H9 (cell line): Measurements from ENCODE around the gene SLC22A5. TPM values are rescaled to one million over a fixed set of nuclear protein-coding genes. Genes with fewer than 3 reads are reported as not detected.

Experiments
- DNase-seq: peaks from one replicate; pipeline ENCODE4 v3.0.0-alpha.2; 2017
- H2AFZ ChIP-seq: one replicate; pipeline ENCODE4 v1.6.1; 2013; ENCODE audit warnings: mild to moderate bottlenecking, low read length, control low read depth, moderate library complexity
- H2AK5ac ChIP-seq: 2 replicates; pipeline ENCODE4 v1.6.1; 2013; ENCODE audit warnings: low read length, control low read depth, mixed read lengths; ENCODE audit not compliant: insufficient read length
- H2BK120ac ChIP-seq: one replicate; pipeline ENCODE4 v1.6.1; 2013; ENCODE audit warnings: low read depth, mild to moderate bottlenecking, low read length, control low read depth, inconsistent platforms; ENCODE audit not compliant: poor library complexity, severe bottlenecking
- H2BK12ac ChIP-seq: 2 replicates; pipeline ENCODE4 v1.6.1; 2013; ENCODE audit warnings: low read length, control low read depth, mixed read lengths, low read depth; ENCODE audit not compliant: insufficient read length
- H2BK15ac ChIP-seq: 2 replicates; pipeline ENCODE4 v1.6.1; 2013; ENCODE audit warnings: low read depth, low read length, control low read depth
- H2BK20ac ChIP-seq: one replicate; pipeline ENCODE4 v1.6.1; 2013; ENCODE audit warnings: low read depth, mild to moderate bottlenecking, low read length, control low read depth, inconsistent platforms; ENCODE audit not compliant: poor library complexity, severe bottlenecking
- H2BK5ac ChIP-seq: 2 replicates; pipeline ENCODE4 v1.6.1; 2013; ENCODE audit warnings: low read length, control low read depth, mixed read lengths; ENCODE audit not compliant: insufficient read length
- H3K14ac ChIP-seq: 2 replicates; pipeline ENCODE4 v1.6.1; 2013; ENCODE audit warnings: low read length, control low read depth; ENCODE audit not compliant: insufficient read depth
- H3K18ac ChIP-seq: 2 replicates; pipeline ENCODE4 v1.6.1; 2013; ENCODE audit warnings: low read depth, mild to moderate bottlenecking, mixed read lengths, low read length, control low read depth; ENCODE audit not compliant: insufficient read length
- H3K23ac ChIP-seq: 2 replicates; pipeline ENCODE4 v1.6.1; 2013; ENCODE audit warnings: low read length, control low read depth, mixed read lengths, low read depth; ENCODE audit not compliant: insufficient read length
- H3K23me2 ChIP-seq: 2 replicates; pipeline ENCODE4 v1.6.1; 2013; ENCODE audit warnings: low read depth, mild to moderate bottlenecking, mixed read lengths, low read length, control low read depth; ENCODE audit not compliant: insufficient read length, poor library complexity, severe bottlenecking
- H3K27ac ChIP-seq: 2 replicates; pipeline ENCODE4 v1.5.1; 2013; ENCODE audit warnings: low read length, control low read depth, mixed read lengths, low read depth; ENCODE audit not compliant: insufficient read length
- H3K27me3 ChIP-seq: 2 replicates; pipeline ENCODE4 v1.6.1; 2013; ENCODE audit warnings: low read length, control low read depth, inconsistent platforms; ENCODE audit not compliant: insufficient read depth
- H3K4ac ChIP-seq: 2 replicates; pipeline ENCODE4 v1.6.1; 2013; ENCODE audit warnings: low read depth, mild to moderate bottlenecking, control low read depth, inconsistent platforms, low read length, moderate library complexity
- H3K4me1 ChIP-seq: 2 replicates; pipeline ENCODE4 v1.6.1; 2013; ENCODE audit warnings: low read length, control low read depth, inconsistent platforms; ENCODE audit not compliant: insufficient read depth
- H3K4me2 ChIP-seq: 2 replicates; pipeline ENCODE4 v1.6.1; 2013; ENCODE audit warnings: low read length, control low read depth, mixed read lengths; ENCODE audit not compliant: insufficient read length, insufficient read depth
- H3K56ac ChIP-seq: 2 replicates; pipeline ENCODE4 v1.6.1; 2013; ENCODE audit warnings: low read depth, mild to moderate bottlenecking, mixed read lengths, low read length, control low read depth; ENCODE audit not compliant: insufficient read length
- H3K79me1 ChIP-seq: 2 replicates; pipeline ENCODE4 v1.6.1; 2013; ENCODE audit warnings: low read depth, mild to moderate bottlenecking, moderate library complexity, low read length, control low read depth, inconsistent platforms; ENCODE audit not compliant: insufficient read depth, poor library complexity, severe bottlenecking
- H3K79me2 ChIP-seq: 2 replicates; pipeline ENCODE4 v1.6.1; 2013; ENCODE audit warnings: low read length, control low read depth, inconsistent platforms; ENCODE audit not compliant: insufficient read depth
- H3K9ac ChIP-seq: 2 replicates; pipeline ENCODE4 v1.6.1; 2013; ENCODE audit warnings: low read length, control low read depth, mixed read lengths; ENCODE audit not compliant: insufficient read length; ENCODE audit errors: extremely low read depth
- H3K9me3 ChIP-seq: one replicate; pipeline ENCODE4 v1.6.1; 2013; ENCODE audit warnings: low read depth, low read length, inconsistent platforms; ENCODE audit not compliant: control insufficient read depth
- H3T11ph ChIP-seq: one replicate; pipeline ENCODE4 v1.6.1; 2013; ENCODE audit warnings: mild to moderate bottlenecking, low read length, control low read depth, inconsistent platforms
- H4K20me1 ChIP-seq: one replicate; pipeline ENCODE4 v1.6.1; 2013; ENCODE audit not compliant: control insufficient read depth, insufficient read length, insufficient read depth
- H4K5ac ChIP-seq: 2 replicates; pipeline ENCODE4 v1.6.1; 2013; ENCODE audit warnings: low read depth, mild to moderate bottlenecking, mixed read lengths, low read length, control low read depth; ENCODE audit not compliant: insufficient read length
- H4K8ac ChIP-seq: replicated peaks from 2 replicates; pipeline ENCODE4 v1.6.1; 2013; ENCODE audit warnings: low read length, control low read depth, mixed read lengths, low read depth; ENCODE audit not compliant: insufficient read length
- H4K91ac ChIP-seq: 2 replicates; pipeline ENCODE4 v1.6.1; 2013; ENCODE audit warnings: low read depth, mild to moderate bottlenecking, moderate library complexity, mixed read lengths, low read length, control low read depth; ENCODE audit not compliant: insufficient read length
- H3K27ac Mint-ChIP-seq, 3 experiments: 2 replicates in 2 of 3; 3 replicates in 1 of 3; pipeline ENCODE4 v1.8.0; 2020 to 2021; ENCODE audit warnings: mixed read lengths in 3 of 3, mild to moderate bottlenecking in 1 of 3, moderate library complexity in 1 of 3
- H3K27me3 Mint-ChIP-seq: 2 replicates; pipeline ENCODE4 v1.8.0; 2021; ENCODE audit warnings: low read depth, mild to moderate bottlenecking, moderate library complexity, mixed read lengths
- H3K36me3 Mint-ChIP-seq, 3 experiments: 2 replicates in 2 of 3; 3 replicates in 1 of 3; pipeline ENCODE4 v1.8.0; 2020 to 2021; ENCODE audit warnings: low read depth in 3 of 3, mixed read lengths in 3 of 3; ENCODE audit not compliant: insufficient read depth in 1 of 3
- H3K4me1 Mint-ChIP-seq, 2 experiments: 2 replicates each; pipeline ENCODE4 v1.8.0; 2020; ENCODE audit warnings: mixed read lengths in 2 of 2
- H3K4me3 Mint-ChIP-seq, 2 experiments: 2 replicates in 1 of 2; 3 replicates in 1 of 2; pipeline ENCODE4 v1.8.0; 2020 to 2021; ENCODE audit warnings: mild to moderate bottlenecking in 2 of 2, mixed read lengths in 2 of 2, moderate library complexity in 1 of 2
- H3K9me3 Mint-ChIP-seq, 2 experiments: 2 replicates in 1 of 2; 3 replicates in 1 of 2; pipeline ENCODE4 v1.8.0; 2020; ENCODE audit warnings: mild to moderate bottlenecking in 2 of 2, mixed read lengths in 2 of 2, moderate library complexity in 1 of 2
- CTCF ChIP-seq: fragments of 200-600 bp; sonication (generic); conservative IDR thresholded peaks from 3 replicates; pipeline ENCODE4 v1.8.0; 2021; ENCODE audit warnings: antibody characterized with exemption, mild to moderate bottlenecking
- WGBS: extraction: QIAGEN DNeasy Blood & Tissue Kit; methylation state at CpG from one replicate; pipeline ENCODE4 v1.1.7; 2013; ENCODE audit warnings: missing lambda C conversion rate, low lambda C conversion rate, mixed read lengths; ENCODE audit not compliant: insufficient read length; ENCODE audit errors: extremely low coverage; 5-methylcytosine and 5-hydroxymethylcytosine counted together
- total RNA-seq: library from RNA; stranded (reverse); gene quantifications from 2 replicates; pipeline ENCODE4 v1.2.1, GENCODE V29; 2021

SLC22A5 gene
- total RNA-seq, 1 experiment from 2014 or later, result 3.4 TPM

DNA sequence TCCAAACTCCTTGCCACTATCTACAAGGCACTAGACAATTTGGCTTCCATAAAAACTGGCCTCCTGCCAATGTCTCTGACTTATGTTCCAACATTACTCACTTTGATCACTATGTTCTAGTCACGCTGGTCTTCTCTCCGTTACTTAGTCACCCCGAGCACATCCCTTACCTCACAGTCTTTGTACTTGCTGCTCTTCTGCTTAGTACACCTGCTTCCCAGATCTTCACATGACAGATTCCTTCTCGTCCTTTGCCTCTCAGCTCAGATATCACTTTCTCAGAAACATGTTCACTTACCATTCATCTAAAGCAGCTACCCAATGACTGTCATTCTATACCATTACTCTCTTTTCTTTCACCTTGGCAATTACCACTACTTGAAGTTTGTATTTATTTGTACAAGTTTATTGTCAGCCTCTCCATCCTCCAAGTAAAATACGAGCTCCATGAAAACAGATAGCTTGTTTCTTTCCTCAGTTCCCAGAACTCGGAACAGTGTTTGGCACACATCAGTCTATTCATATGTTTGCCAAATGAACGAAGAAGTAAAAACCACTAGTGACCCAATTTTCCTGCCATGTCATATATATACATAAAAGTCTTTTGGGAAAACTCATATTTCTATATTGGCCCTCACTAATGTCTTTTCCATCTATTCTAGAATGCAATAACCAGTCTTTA, 5.9 kb upstream of the SLC22A5 start:
- H3K79me1 ChIP-seq, result no peaks in the 10 kb centered on the region
- H3K27ac ChIP-seq, result no peak overlapping the region
- no peak overlapping the region for H3K56ac ChIP-seq
- no peak overlapping the region for H2AFZ ChIP-seq
- Mint-ChIP-seq H3K4me3 (no peak overlapping the region), H3K27me3 (no peaks in the 10 kb centered on the region), H3K4me1 (no peaks in the 10 kb centered on the region), H3K27ac (no peak overlapping the region), H3K9me3 (no peaks in the 10 kb centered on the region), H3K36me3 (no peaks in the 10 kb centered on the region)
- H3K4ac ChIP-seq, result no peak overlapping the region
- H3K23me2 ChIP-seq, result no peaks in the 10 kb centered on the region
- no peak overlapping the region for H3K23ac ChIP-seq
- no peak overlapping the region for H4K5ac ChIP-seq
- H2BK20ac ChIP-seq, result no peak overlapping the region
- no peak overlapping the region for H3K4me2 ChIP-seq
- no peak overlapping the region for H2BK120ac ChIP-seq
- H4K91ac ChIP-seq, result no peak overlapping the region
- no peaks in the 10 kb centered on the region for H4K20me1 ChIP-seq
- no peak overlapping the region for H3T11ph ChIP-seq
- no peak overlapping the region for H3K9ac ChIP-seq
- no CpG with 5 or more reads among the region's 7 CpGs for WGBS
- DNase-seq, result no peak
- H3K18ac ChIP-seq, result no peak overlapping the region
- no peak overlapping the region for H3K14ac ChIP-seq
- no peaks in the 10 kb centered on the region for H3K79me2 ChIP-seq
- no peak for TF ChIP-seq CTCF
- no peak overlapping the region for H4K8ac ChIP-seq
- no peak overlapping the region for H2BK15ac ChIP-seq
- no peaks in the 10 kb centered on the region for H3K9me3 ChIP-seq
- H2BK12ac ChIP-seq, result no peak overlapping the region
- H2BK5ac ChIP-seq, result no peak overlapping the region
- H3K27me3 ChIP-seq, result no peaks in the 10 kb centered on the region
- no peaks in the 10 kb centered on the region for H3K4me1 ChIP-seq
- no peak overlapping the region for H2AK5ac ChIP-seq
